T-helper 2 cell treated with Interferon-gamma antibody and Interleukin-4, amounts not matched to agents 100 ng/mL and 5 ng/mL, for 36 hours (primary cell): ENCODE data around the gene MYL2. TPM values are rescaled to one million over a fixed set of nuclear protein-coding genes. Genes with fewer than 3 reads are reported as not detected.

ENCODE experiments used
- intact Hi-C: fragments of 100-400 bp; cut with micrococcal nuclease; formaldehyde crosslinking; loops from one replicate; pipeline ENCODE4 v1.15.1; 2023
- total RNA-seq: library from RNA; stranded (reverse); gene quantifications from 2 replicates; pipeline ENCODE4 v1.2.3, GENCODE V29; 2022

MYL2 gene
- total RNA-seq, 1 donor from 2014 or later, result not detected

GRCh38 chr12:110901401-110901800, 19.0 kb downstream of the MYL2 start:
- intact Hi-C loops, result no loop called here

DNA sequence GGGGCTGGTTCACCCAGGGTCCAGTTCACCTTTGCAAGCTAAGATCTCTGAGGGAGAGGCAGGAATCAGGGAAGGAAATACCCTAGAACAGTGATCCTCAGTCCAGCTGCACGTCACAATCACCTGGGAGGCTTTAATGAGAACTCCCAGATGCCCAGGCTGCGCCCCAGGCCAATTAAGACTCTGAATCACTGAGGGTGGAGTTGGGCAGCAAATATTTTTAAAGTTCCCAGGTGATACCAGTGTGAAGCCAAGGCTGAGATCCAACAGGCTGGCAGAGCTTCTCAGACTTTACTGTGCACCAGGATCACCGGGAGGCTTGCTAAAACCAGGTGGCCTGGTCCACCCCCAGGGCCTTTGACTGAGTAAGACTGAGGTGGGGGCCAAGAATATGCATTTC, 23.8 kb downstream of the MYL2 start:
- intact Hi-C loops, result no loop called here

GRCh38 chr12:110893956-110894355, 26.4 kb downstream of the MYL2 start:
- intact Hi-C loops, result no loop called here

DNA sequence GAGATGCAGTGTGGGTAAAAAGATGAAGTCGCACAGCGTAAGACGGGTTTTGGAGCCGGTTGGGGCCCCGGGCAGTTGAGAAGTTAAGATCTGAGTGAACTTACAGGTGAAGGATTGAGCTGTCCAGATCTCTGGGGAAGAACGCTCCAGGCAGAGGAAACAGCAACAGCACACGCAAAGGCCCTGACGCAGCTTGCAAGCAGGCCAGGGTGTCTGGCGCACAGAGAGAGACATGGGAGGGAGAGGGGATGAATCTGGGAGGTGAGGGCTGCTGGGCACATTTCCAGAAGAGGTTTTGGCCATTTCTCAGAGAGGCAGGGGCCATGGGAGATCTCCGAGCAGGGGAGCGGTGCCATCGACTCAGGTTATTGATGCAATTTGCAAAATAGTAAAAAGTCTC, 31.0 kb downstream of the MYL2 start:
- intact Hi-C loops, result loop anchor here (5.0 to 10.0 kb wide), 2 partner anchors 277 to 445 kb away; partner anchors contain the start of gene TCTN1

- intact Hi-C loops, result loop anchor here (1.0 to 10.0 kb wide), 3 partner anchors 190 to 444 kb away; partner anchors contain the start of gene TCTN1
These were observed 32.0 kb downstream of the MYL2 start for GRCh38 chr12:110888256-110888991.

- intact Hi-C loops, result loop anchor here (5.0 to 10.0 kb wide), 2 partner anchors 273 to 440 kb away; partner anchors contain the start of gene TCTN1
These were observed 35.1 kb downstream of the MYL2 start for GRCh38 chr12:110885152-110885840.

DNA sequence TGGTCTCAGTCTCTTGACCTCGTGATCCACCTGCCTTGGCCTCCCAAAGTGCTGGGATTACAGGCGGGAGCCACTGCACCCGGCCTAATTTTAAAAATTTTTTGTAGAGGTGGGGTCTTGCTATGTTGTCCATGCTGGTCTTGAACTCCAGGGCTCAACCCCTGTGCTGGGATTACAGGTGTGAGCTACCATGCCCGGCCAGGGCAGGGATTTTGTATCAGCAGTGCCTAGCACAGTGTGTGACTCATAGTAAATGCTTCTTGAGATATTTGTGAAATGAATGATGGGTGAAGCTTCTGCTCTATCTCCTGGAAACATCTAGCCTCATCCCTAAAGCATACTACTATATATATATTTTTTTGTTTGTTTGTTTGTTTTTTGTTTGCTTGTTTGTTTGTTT, 37.1 kb downstream of the MYL2 start:
- intact Hi-C loops, result loop anchor here (10.0 kb wide), 1 partner anchor 438 kb away; no protein-coding TSS in a partner anchor

DNA sequence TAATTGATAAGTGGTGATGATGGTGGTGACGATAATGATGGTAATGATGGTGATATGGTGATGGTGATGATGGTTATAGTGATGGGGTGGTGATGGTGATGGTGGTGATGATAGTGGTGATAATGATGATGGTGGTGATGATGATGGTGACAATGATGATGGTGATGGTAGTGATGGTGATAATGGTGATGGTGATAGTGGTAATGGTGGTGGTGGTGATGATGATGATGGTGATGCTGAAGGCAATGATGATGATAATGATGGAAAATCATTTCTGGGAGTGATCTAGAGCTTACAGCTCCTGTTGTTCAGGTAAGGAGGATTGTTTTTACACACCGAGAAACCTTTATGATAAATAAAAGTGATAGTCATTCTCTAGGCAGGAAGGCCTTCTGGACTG, 39.7 kb downstream of the MYL2 start:
- intact Hi-C loops, result loop anchor here (10.0 kb wide), 1 partner anchor 436 kb away; no protein-coding TSS in a partner anchor

DNA sequence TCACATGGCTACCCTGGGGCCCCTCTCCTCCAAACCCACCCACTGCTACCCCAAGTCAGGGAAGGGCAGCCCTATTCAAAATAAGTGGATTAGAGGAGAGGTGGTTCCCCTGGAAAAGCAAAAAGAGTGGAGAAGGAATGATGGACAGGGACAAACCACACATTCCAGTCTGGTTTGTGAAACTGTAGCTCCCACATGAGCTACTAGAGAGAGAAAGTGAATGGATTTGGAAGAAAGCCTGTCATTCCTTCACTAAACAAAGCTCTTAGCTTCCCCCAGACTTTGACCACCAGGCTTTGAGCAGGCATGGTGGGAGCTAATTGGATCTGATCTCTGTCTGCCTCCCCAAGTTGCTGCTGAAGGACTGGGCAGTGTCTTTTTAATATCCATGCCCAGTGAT, 45.6 kb downstream of the MYL2 start:
- intact Hi-C loops, result no loop called here

GRCh38 chr12:110874351-110874750, 46.0 kb downstream of the MYL2 start:
- intact Hi-C loops, result no loop called here

DNA sequence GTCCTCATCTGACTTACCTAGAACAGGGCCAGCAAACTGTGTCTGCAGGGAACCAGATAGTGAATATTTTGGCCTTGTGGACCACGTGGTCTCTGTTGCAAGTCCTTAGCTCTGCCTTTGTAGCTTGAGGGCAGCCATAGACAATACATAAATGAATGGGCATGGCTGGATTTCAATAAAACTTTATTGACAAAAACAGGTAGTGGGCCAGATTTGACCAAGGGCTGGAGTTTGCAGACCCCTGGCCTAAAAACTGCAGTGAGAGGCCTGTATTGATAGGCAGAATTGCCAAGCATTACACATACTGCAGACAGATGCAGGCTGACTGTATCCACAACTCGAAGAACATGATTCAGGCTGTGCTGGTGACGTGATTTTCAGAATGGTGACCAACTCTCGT, 48.3 kb downstream of the MYL2 start:
- intact Hi-C loops, result no loop called here

DNA sequence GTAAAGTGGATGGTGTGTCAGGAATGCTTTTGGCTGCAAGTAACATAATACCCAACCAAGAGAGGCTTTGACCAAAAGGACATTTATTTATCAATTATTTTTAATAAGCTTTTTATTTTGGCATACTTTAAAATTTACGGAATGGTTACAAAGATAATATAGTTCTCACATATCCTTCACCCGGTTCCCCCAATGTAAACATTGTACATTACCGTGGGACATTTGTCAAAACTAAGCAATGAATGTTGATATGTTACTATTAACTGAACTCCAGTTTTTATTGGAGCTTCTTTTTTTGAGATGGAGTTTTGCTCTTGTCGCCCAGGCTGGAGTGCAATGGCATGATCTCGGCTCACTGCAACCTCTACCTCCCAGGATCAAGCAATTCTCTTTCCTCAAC, 50.6 kb downstream of the MYL2 start:
- intact Hi-C loops, result no loop called here

GRCh38 chr12:110869026-110869425, 51.4 kb downstream of the MYL2 start:
- intact Hi-C loops, result no loop called here

DNA sequence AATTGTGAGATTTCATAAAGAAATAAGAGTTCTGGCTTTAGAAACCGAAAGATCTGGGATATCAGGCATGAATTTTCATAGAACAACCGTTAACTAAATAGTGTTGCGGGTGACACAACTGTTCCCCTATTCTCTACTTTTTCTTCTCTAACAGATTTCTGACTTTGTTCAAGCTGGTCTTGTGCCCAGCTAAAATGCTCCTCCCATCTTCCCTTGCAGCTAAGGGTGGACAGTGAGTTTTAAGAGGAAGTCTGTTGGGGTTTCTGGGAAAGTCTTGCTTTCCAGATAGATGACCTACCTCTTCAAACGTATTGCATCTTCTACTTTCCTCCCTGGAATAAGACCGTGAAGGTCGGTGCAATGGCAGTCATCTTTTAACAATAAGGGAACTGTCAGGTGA, 54.9 kb downstream of the MYL2 start:
- intact Hi-C loops, result no loop called here

- intact Hi-C loops, result no loop called here
These were observed 57.2 kb downstream of the MYL2 start for GRCh38 chr12:110863161-110863560.

DNA sequence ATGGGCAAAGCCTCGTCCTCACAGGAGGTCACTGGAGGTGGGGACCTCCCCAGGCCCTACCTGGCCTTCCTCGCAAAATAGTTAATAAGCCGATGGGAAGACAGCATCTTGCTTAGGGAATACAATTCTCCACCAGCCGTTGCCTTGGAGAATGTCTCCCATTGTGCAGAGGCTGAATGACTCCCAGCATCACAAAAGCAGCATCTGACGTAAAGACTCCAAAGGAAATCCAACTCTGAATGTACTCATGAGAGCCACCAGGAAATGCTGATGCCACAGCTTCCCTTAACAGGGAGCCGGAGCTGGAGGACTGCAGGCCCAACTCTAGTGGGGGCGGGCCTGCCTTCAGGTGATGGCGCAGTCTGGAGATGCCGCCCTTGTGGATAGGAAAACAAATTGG, 58.0 kb downstream of the MYL2 start:
- intact Hi-C loops, result no loop called here

- intact Hi-C loops, result no loop called here
These were observed 58.6 kb downstream of the MYL2 start for GRCh38 chr12:110861729-110862128.

Other genes starting within 250 kb of the MYL2 start
- 14.5 and 15.7 TPM in 2 replicates for gene HVCN1, start 231.5 kb downstream of the MYL2 start, total RNA-seq
- gene PPP1CC, start 177.7 kb downstream of the MYL2 start, total RNA-seq, result 193 and 202 TPM in 2 replicates
- not detected in 2 replicates for gene CCDC63, start 73.6 kb downstream of the MYL2 start, total RNA-seq
- not detected in 2 replicates for gene CUX2, start 113.6 kb upstream of the MYL2 start, total RNA-seq